ENCODE measurements around the gene KCNB1. TPM values are rescaled to one million over a fixed set of nuclear protein-coding genes. Genes with fewer than 3 reads are reported as not detected.

Gene KCNB1
- total RNA-seq, 1 experiment from 2014 or later: 0.04 TPM

DNA sequence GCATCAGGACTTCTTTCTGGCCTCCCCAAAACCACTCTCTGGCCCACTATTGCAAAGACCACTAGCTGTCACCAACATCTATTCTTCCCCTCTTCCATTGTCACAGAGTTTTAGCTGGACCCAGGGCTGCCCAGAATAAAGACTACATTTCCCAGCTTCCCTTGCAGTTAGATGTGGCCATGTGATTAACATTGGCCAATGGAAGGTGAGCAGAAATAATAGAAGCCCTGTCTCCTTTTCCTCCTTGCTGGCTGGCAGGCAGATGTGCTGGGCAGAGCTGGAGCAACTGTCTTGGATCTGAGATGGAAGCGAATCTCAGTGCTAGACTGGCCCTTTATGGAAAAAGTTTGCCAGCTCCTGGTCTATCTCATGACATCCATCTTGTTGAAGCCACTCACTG, 97.0 kb downstream of the KCNB1 start:
- no peaks in the 10 kb centered on the region for H3K36me3 ChIP-seq (ENCODE audit: low read depth)
- H3K79me2 ChIP-seq (ENCODE audit: low read depth): no peaks in the 10 kb centered on the region
- no peaks in the 10 kb centered on the region for H3K4me1 ChIP-seq (replicated peaks; ENCODE audit: insufficient read depth)
- no peak for TF ChIP-seq EZH2 (IDR thresholded peaks at IDR 0.05; ENCODE audit: low read depth)
- TF ChIP-seq, protein P1, sequence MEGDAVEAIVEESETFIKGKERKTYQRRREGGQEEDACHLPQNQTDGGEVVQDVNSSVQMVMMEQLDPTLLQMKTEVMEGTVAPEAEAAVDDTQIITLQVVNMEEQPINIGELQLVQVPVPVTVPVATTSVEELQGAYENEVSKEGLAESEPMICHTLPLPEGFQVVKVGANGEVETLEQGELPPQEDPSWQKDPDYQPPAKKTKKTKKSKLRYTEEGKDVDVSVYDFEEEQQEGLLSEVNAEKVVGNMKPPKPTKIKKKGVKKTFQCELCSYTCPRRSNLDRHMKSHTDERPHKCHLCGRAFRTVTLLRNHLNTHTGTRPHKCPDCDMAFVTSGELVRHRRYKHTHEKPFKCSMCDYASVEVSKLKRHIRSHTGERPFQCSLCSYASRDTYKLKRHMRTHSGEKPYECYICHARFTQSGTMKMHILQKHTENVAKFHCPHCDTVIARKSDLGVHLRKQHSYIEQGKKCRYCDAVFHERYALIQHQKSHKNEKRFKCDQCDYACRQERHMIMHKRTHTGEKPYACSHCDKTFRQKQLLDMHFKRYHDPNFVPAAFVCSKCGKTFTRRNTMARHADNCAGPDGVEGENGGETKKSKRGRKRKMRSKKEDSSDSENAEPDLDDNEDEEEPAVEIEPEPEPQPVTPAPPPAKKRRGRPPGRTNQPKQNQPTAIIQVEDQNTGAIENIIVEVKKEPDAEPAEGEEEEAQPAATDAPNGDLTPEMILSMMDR (conservative IDR thresholded peaks at IDR 0.05): no peak
- no peak overlapping the region for H2AFZ ChIP-seq
- peak; percentile 11 to 61 for DNase-seq
- intact Hi-C loops (cut with micrococcal nuclease; ENCODE audit: unreplicated experiment): no loop called here
- CTCF ChIA-PET: interaction anchor here (0.6 to 1.1 kb wide), 2 partner anchors 206 to 223 kb away, joined by 3 read pairs; no protein-coding TSS in a partner anchor
- no peak overlapping the region for H3K27ac ChIP-seq
- POLR2A ChIA-PET (ENCODE audit: unreplicated experiment): interaction anchor here (0.6 to 0.7 kb wide), 2 partner anchors 9 to 103 kb away, joined by 3 read pairs; no protein-coding TSS in a partner anchor
- H4K20me1 ChIP-seq (ENCODE audit: insufficient read depth): no peaks in the 10 kb centered on the region
- H3K27me3 ChIP-seq (ENCODE audit: insufficient read depth, low read depth): peaks cover 31% of the 10 kb centered on the region; the same call in 1 of the 2 replicates
- no peak overlapping the region for H3K4me3 ChIP-seq
- no peaks in the 10 kb centered on the region for H3F3A ChIP-seq (ENCODE audit: insufficient read depth, low read depth)
- no peak overlapping the region for H3K4me2 ChIP-seq
- BruUV-seq (replicated peaks): no TSS peak
- no peaks in the 10 kb centered on the region for H3K9me3 ChIP-seq (ENCODE audit: insufficient read depth, low read depth)
- H3K9me2 ChIP-seq (ENCODE audit: insufficient read depth): no peaks in the 10 kb centered on the region

DNA sequence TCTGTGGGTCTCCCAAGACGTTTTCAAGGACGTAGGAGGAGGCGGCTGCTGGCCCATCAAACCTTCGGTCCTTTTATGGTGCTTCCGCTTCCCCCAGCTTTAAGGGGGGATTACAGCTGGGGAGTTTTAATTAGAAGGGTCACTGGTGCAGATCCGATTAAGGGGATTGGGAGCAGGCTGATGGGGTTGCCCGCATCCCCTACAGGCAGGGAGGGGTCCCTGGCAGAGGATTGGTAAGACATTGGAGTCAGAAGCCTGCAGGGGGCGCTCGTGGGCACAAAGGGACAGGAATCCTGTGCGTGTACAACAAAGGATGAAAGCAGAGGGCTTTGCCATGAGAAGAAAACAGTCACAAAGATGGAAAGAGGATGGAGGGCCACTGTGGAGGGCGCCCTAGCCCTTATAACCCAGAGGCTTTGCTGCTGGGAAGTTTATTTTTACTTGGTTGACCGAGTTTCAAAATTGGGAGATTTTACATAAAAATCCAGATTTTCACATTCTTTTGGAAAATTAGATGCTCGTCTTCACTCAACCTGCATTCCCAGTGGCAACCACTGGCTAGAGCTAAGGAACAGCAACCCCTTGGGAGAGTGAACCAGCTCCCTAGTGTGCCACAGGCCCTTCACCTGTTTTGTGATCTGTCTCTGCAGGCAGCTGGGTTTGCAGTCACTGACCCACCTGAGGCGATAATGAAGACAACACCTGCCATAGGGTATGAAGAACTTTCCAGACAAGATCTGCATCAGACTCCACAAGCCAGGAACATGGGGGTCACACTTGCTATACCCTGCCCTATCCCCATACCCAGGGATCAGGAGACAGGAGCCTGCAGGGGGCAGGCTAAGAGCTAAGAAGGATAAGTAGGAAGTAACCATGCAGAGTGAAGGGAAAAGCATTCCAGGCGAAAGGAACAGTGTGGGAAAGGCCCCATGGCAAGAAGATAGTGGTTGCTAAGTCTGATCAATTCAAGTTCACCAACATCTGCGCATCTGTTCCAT, 97.7 kb downstream of the KCNB1 start:
- H4K20me1 ChIP-seq (ENCODE audit: insufficient read depth): no peaks in the 10 kb centered on the region
- CTCF ChIA-PET: interaction anchor here (0.6 to 1.1 kb wide), 3 partner anchors 45 to 224 kb away, joined by 3 read pairs; no protein-coding TSS in a partner anchor
- no peak for TF ChIP-seq EZH2 (IDR thresholded peaks at IDR 0.05; ENCODE audit: low read depth)
- TF ChIP-seq, protein P1 (conservative IDR thresholded peaks at IDR 0.05): peak; percentile 91
- BruUV-seq (replicated peaks): no TSS peak
- no peaks in the 10 kb centered on the region for H3K4me1 ChIP-seq (replicated peaks; ENCODE audit: insufficient read depth)
- POLR2A ChIA-PET (ENCODE audit: unreplicated experiment): interaction anchor here (0.7 kb wide), 1 partner anchor 102 kb away, joined by 3 read pairs; no protein-coding TSS in a partner anchor
- H3K9me3 ChIP-seq (ENCODE audit: insufficient read depth, low read depth): no peaks in the 10 kb centered on the region
- peaks cover 23% of the 10 kb centered on the region; the same call in 1 of the 2 replicates for H3K27me3 ChIP-seq (ENCODE audit: insufficient read depth, low read depth)
- peak in 1 of 2 experiments; percentile 56 for DNase-seq
- H3K79me2 ChIP-seq (ENCODE audit: low read depth): no peaks in the 10 kb centered on the region
- no peak overlapping the region for H3K27ac ChIP-seq
- no peaks in the 10 kb centered on the region for H3F3A ChIP-seq (ENCODE audit: insufficient read depth, low read depth)
- no peak overlapping the region for H3K4me3 ChIP-seq
- no peaks in the 10 kb centered on the region for H3K36me3 ChIP-seq (ENCODE audit: low read depth)
- H3K4me2 ChIP-seq: no peak overlapping the region
- no peaks in the 10 kb centered on the region for H3K9me2 ChIP-seq (ENCODE audit: insufficient read depth)
- intact Hi-C loops (cut with micrococcal nuclease; ENCODE audit: unreplicated experiment): no loop called here
- H2AFZ ChIP-seq: no peak overlapping the region

DNA sequence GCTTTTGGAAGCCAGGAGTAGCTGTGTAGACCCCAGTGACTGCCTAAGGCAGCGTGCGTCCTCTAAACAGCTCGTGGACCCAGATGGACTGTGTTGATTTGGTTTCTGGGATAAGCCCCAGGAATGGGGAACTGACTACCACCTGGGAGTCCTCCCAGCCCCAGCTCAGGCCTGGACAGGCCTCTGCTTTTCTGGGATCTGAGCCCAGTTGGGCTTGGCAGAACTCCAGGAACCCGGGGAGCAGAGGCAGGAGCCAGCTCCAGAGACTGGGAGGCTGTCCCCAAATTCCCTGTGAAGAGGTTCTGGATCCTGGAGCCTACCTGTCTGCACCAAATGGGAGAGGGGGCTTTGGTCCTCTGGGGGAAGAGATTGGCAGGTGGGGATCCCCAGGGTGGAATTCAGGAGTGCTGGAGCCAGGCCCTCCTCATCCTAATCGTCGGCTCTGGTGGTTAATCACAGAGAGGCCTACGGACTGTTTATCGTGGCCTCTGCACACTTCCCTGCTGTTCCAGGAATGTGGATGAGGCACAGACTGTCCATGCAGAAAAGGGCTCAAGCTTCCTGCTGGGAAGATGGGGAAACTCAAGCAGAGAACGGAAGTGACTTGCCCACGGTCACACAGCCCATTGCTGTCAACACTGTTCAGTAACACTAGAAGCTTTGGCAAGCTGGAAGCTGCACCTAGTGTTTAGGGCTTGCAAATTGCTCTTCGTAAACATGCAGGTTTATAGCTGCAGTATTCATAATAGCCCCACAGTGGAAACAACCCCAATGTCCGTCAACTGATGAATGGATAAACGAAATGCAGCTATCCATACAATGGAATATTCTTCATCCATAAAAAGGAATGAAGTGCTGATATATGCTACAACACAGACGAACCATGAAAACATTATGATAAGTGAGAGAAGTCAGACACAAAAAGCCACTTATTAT, 100.6 kb downstream of the KCNB1 start:
- no peak overlapping the region for H2AFZ ChIP-seq
- no peak overlapping the region for H3K27ac ChIP-seq
- H3K79me2 ChIP-seq (ENCODE audit: low read depth): no peaks in the 10 kb centered on the region
- peak in 1 of 2 experiments; percentile 41 for DNase-seq
- POLR2A ChIA-PET (ENCODE audit: unreplicated experiment): no interaction called here
- no peaks in the 10 kb centered on the region for H3K4me1 ChIP-seq (replicated peaks; ENCODE audit: insufficient read depth)
- no peaks in the 10 kb centered on the region for H3K9me3 ChIP-seq (ENCODE audit: insufficient read depth, low read depth)
- H3F3A ChIP-seq (ENCODE audit: insufficient read depth, low read depth): no peaks in the 10 kb centered on the region
- H3K9me2 ChIP-seq (ENCODE audit: insufficient read depth): no peaks in the 10 kb centered on the region
- H3K36me3 ChIP-seq (ENCODE audit: low read depth): no peaks in the 10 kb centered on the region
- peaks cover 18% of the 10 kb centered on the region for H3K27me3 ChIP-seq (ENCODE audit: insufficient read depth, low read depth)
- CTCF ChIA-PET: no interaction called here
- no peak for TF ChIP-seq EZH2 (IDR thresholded peaks at IDR 0.05; ENCODE audit: low read depth)
- TF ChIP-seq, protein P1 (conservative IDR thresholded peaks at IDR 0.05): no peak
- H3K4me3 ChIP-seq: no peak overlapping the region
- intact Hi-C loops (cut with micrococcal nuclease; ENCODE audit: unreplicated experiment): no loop called here
- H3K4me2 ChIP-seq: no peak overlapping the region
- no TSS peak for BruUV-seq (replicated peaks)
- no peaks in the 10 kb centered on the region for H4K20me1 ChIP-seq (ENCODE audit: insufficient read depth)

Measured in PC-9 (cell line).